Psoas muscle (tissue), 8 donors: ENCODE measurements around the gene CUL9. TPM values are rescaled to one million over a fixed set of nuclear protein-coding genes. Genes with fewer than 3 reads are reported as not detected.
"Not testable (repeated sequence)": the region's sequence is repeated elsewhere in the genome, so short reads cannot be mapped to it uniquely, and the experiment has no call there.

ENCODE experiments used
- ATAC-seq, 4 donors: fragments of 200-7000 bp; cut with Tn5 transposase; one replicate each; pipeline ENCODE4 v1.9.1; 2020; ENCODE audit warnings: moderate library complexity in 3 of 4, mild to moderate bottlenecking in 2 of 4
- DNase-seq, 2 donors: peaks; one replicate each; pipeline ENCODE4 v3.0.0-alpha.2; 2020
- H3K27ac ChIP-seq: fragments of 200-600 bp; one replicate; pipeline ENCODE4 v1.8.0; 2022
- H3K27me3 ChIP-seq, 3 donors: fragments of 200-600 bp in 1 of 3; one replicate each; pipeline versions ENCODE4 v1.6.1 to v1.8.0; 2013 to 2022; ENCODE audit warnings: low read length in 2 of 3, mild to moderate bottlenecking in 2 of 3, moderate library complexity in 1 of 3; ENCODE audit not compliant: insufficient read depth in 3 of 3
- H3K36me3 ChIP-seq, 2 donors: fragments of 200-600 bp in 1 of 2; one replicate each; pipeline versions ENCODE4 v1.6.1 to v1.8.0; 2013 to 2022; ENCODE audit warnings: low read depth in 1 of 2, mild to moderate bottlenecking in 1 of 2, moderate library complexity in 1 of 2; ENCODE audit not compliant: insufficient read depth in 1 of 2
- H3K4me1 ChIP-seq: fragments of 200-600 bp; one replicate; pipeline ENCODE4 v1.8.0; 2022
- H3K4me3 ChIP-seq: fragments of 200-600 bp; one replicate; pipeline ENCODE4 v1.8.0; 2022; ENCODE audit warnings: mild to moderate bottlenecking
- H3K9me3 ChIP-seq: fragments of 200-600 bp; one replicate; pipeline ENCODE4 v1.8.0; 2022
- CTCF ChIP-seq: fragments of 200-600 bp; IDR thresholded peaks from one replicate; pipeline ENCODE4 v1.8.0; 2022; ENCODE audit warnings: antibody characterized with exemption
- WGBS, 3 donors: extraction: QIAGEN DNeasy Blood & Tissue Kit; methylation state at CpG; one replicate each; pipeline versions ENCODE4 v1.1.6 to v1.1.7; 2013; 5-methylcytosine and 5-hydroxymethylcytosine counted together
- intact Hi-C, 2 donors: fragments of 100-400 bp; cut with DNase I; formaldehyde crosslinking; loops; one replicate each; pipeline versions ENCODE4 v1.11.0 to v1.14.2; 2022
- long read RNA-seq, 2 donors: library from polyadenylated mRNA; unstranded; transcript quantifications; one replicate each; pipeline ENCODE4 v2.0.0, GENCODE V29; 2021
- polyA plus RNA-seq, 3 donors: library from polyadenylated mRNA; stranded (reverse); fragments of 200-250 nt; gene quantifications; one replicate each; pipeline ENCODE4 v1.2.3, GENCODE V29; 2013
- total RNA-seq, 4 donors: library from RNA; stranded (reverse); fragmentation: NEBNext Ultra II Directional in 2 of 4; extraction: Animal tissue kit (Norgen Biotek cat#: 25700) in 2 of 4; gene quantifications; one replicate each; pipeline versions ENCODE4 v1.2.1 to v1.2.4, GENCODE V29; 2021 to 2023
- donor health status: healthy with polysubstance abuse.
- donor health status: DM: no; HTN: no; CAD: no; lungs with moderate emphysema.
- donor health status: Bipolar disorder and iron deficiency.
- donor health status: healthy.
- donor health status: DM: yes; HTN: yes; CAD: no.
- donor health status: DM: no; HTN: no; CAD: no.
- donor health status: DM: no; HTN: no; CAD: no.
- donor health status: DM: yes; HTN: yes; CAD: no.

Gene CUL9
- 10 to 100 TPM in 2 of 4 donors, 1 to 10 TPM in 2; 6.5 to 10.9 (median 9.6) TPM for total RNA-seq
- polyA plus RNA-seq: 10 to 100 TPM in 2 of 3 donors, 1 to 10 TPM in 1; 6.3 to 10.8 (median 10.7) TPM
- long read RNA-seq, donor 1, partial matches to known transcripts: 5 of 5 reads
- long read RNA-seq, donor 1, other reads (novel, unspliced or antisense): 0 of 5 reads
- long read RNA-seq, donor 2, partial matches to known transcripts: 5 of 12 reads
- long read RNA-seq, donor 2, other reads (novel, unspliced or antisense): 7 of 12 reads

GRCh38 chr6:43181942-43182860, at the start of gene CUL9:
CUL9 (plus strand) TSS chr6:43182196; CDS start chr6:43184311, 2,115 bp downstream.
- H3K27me3 ChIP-seq: no peaks in the 10 kb centered on the region
- peak within 1 kb of the TSS; percentile 83 for H3K27ac ChIP-seq
- DNase-seq (peak; percentile 91 to 94), ATAC-seq (peak; percentile 98 to 100 (median 98))
- no peak for TF ChIP-seq CTCF
- H3K9me3 ChIP-seq: no peaks in the 10 kb centered on the region
- H3K36me3 ChIP-seq: peaks cover 11 to 63% of the 10 kb centered on the region in 2 donors
- H3K4me1 ChIP-seq: peaks cover 16% of the 10 kb centered on the region
- WGBS, 3 donors: 1 to 2% (median 1%) methylated on average over 40 to 51 of the region's 51 CpGs
- peak within 1 kb of the TSS; percentile 79 for H3K4me3 ChIP-seq
- intact Hi-C loops: no loop called here

GRCh38 chr6:43138267-43138666, 43.7 kb upstream of the CUL9 start:
- no peak for ATAC-seq

GRCh38 chr6:43139973-43140372, 42.0 kb upstream of the CUL9 start:
- not testable (repeated sequence) for ATAC-seq, H3K36me3 ChIP-seq, H3K4me1 ChIP-seq, H3K9me3 ChIP-seq, H3K27ac ChIP-seq, DNase-seq, H3K4me3 ChIP-seq, H3K27me3 ChIP-seq
- intact Hi-C loops: loop anchor here (5.0 kb wide), 2 partner anchors 68 to 238 kb away; no protein-coding TSS in a partner anchor
- WGBS, 3 donors: 86 to 89% (median 89%) methylated on average over 11 of the region's 11 CpGs

More at GRCh38 chr6:43138267-43138666, 43.7 kb upstream of the CUL9 start:
- H3K4me3 ChIP-seq: no peak overlapping the region
- DNase-seq: no peak
- WGBS, 3 donors: 95 to 100% (median 97%) methylated on average over 3 of the region's 3 CpGs
- H3K36me3 ChIP-seq: no peaks in the 10 kb centered on the region
- no peak overlapping the region for H3K27ac ChIP-seq
- no peak for TF ChIP-seq CTCF
- no peaks in the 10 kb centered on the region for H3K27me3 ChIP-seq
- intact Hi-C loops: no loop called here
- H3K4me1 ChIP-seq: no peaks in the 10 kb centered on the region
- H3K9me3 ChIP-seq: no peaks in the 10 kb centered on the region

GRCh38 chr6:43141644-43142043, 40.4 kb upstream of the CUL9 start:
- Histone ChIP-seq H3K9me3 (no peaks in the 10 kb centered on the region), H3K27me3 (no peaks in the 10 kb centered on the region), H3K4me3 (no peak overlapping the region), H3K4me1 (peaks cover 8% of the 10 kb centered on the region), H3K27ac (no peak overlapping the region), H3K36me3 (no peaks in the 10 kb centered on the region)
- intact Hi-C loops: loop anchor here (2.0 to 5.0 kb wide), 3 partner anchors 69 to 239 kb away; no protein-coding TSS in a partner anchor
- ATAC-seq (no peak), DNase-seq (no peak)
- no peak for TF ChIP-seq CTCF
- WGBS, 3 donors: 76 to 83% (median 78%) methylated on average over 16 of the region's 16 CpGs

GRCh38 chr6:43142101-43142500, 39.9 kb upstream of the CUL9 start:
- no peak for TF ChIP-seq CTCF
- ATAC-seq: no peak
- no peak for DNase-seq
- Histone ChIP-seq H3K9me3 (no peaks in the 10 kb centered on the region), H3K4me3 (no peak overlapping the region), H3K4me1 (peaks cover 12% of the 10 kb centered on the region), H3K36me3 (no peaks in the 10 kb centered on the region), H3K27me3 (no peaks in the 10 kb centered on the region), H3K27ac (no peak overlapping the region)
- intact Hi-C loops: loop anchor here (2.0 to 5.0 kb wide), 3 partner anchors 70 to 240 kb away; no protein-coding TSS in a partner anchor
- 72 to 75% (median 73%) methylated on average over 12 to 14 of the region's 14 CpGs for WGBS, 3 donors
